Measurements from ENCODE around the gene MRPS18A.

The MRPS18A gene

GRCh38 chr6:43639984-43640800, 47.4 kb downstream of the MRPS18A start:
- TF ChIP-seq EZH2phosphoT487 (IDR thresholded peaks at IDR 0.05; ENCODE audit: borderline replicate concordance) (no peak), CTCF (conservative IDR thresholded peaks at IDR 0.05; ENCODE audit: low read length) (no peak)
- Histone ChIP-seq H3K4me1 (ENCODE audit: insufficient read depth, low read length, poor library complexity, severe bottlenecking) (peaks cover 31% of the 10 kb centered on the region), H3K36me3 (ENCODE audit: insufficient read depth, low read length) (peaks cover 21% of the 10 kb centered on the region; the same call in 1 of the 2 replicates)

GRCh38 chr6:43636308-43636659, 51.3 kb downstream of the MRPS18A start:
- H3K36me3 ChIP-seq (ENCODE audit: insufficient read depth, low read length): peaks cover 15% of the 10 kb centered on the region; the same call in 1 of the 2 replicates
- TF ChIP-seq CTCF (conservative IDR thresholded peaks at IDR 0.05; ENCODE audit: low read length) (no peak), EZH2phosphoT487 (IDR thresholded peaks at IDR 0.05; ENCODE audit: borderline replicate concordance) (no peak)
- no peaks in the 10 kb centered on the region for H3K27me3 ChIP-seq (ENCODE audit: insufficient read depth, low read length, poor library complexity, severe bottlenecking)
- H3K4me3 ChIP-seq (ENCODE audit: low read length, poor library complexity, severe bottlenecking): peak overlapping the region; percentile 93
- peak overlapping the region; percentile 94 for H3K9ac ChIP-seq (ENCODE audit: low read depth, low read length, poor library complexity, severe bottlenecking)
- H3K9me2 ChIP-seq (replicated peaks; ENCODE audit: low read depth, low read length): no peaks in the 10 kb centered on the region
- H3K9me3 ChIP-seq (ENCODE audit: insufficient read depth, low read depth, low read length): no peaks in the 10 kb centered on the region
- peaks cover 63% of the 10 kb centered on the region for H3K79me2 ChIP-seq (ENCODE audit: insufficient read depth, low read length)
- H3K4me2 ChIP-seq (ENCODE audit: low read depth, low read length, poor library complexity, severe bottlenecking): peak overlapping the region; percentile 92
- H3K4me1 ChIP-seq (ENCODE audit: insufficient read depth, low read length, poor library complexity, severe bottlenecking): peaks cover 38% of the 10 kb centered on the region
- H3F3A ChIP-seq (ENCODE audit: low read depth): no peaks in the 10 kb centered on the region
- peak overlapping the region; percentile 72 for H2AFZ ChIP-seq (ENCODE audit: low read length)
- H4K20me1 ChIP-seq (ENCODE audit: insufficient read depth, low read length, poor library complexity, severe bottlenecking): peaks cover 32% of the 10 kb centered on the region

More at GRCh38 chr6:43639984-43640800, 47.4 kb downstream of the MRPS18A start:
- Histone ChIP-seq H3K4me3 (ENCODE audit: low read length, poor library complexity, severe bottlenecking) (peak overlapping the region; percentile 93), H4K20me1 (ENCODE audit: insufficient read depth, low read length, poor library complexity, severe bottlenecking) (peaks cover 32% of the 10 kb centered on the region), H3K4me2 (ENCODE audit: low read depth, low read length, poor library complexity, severe bottlenecking) (peak overlapping the region; percentile 92), H3K79me2 (ENCODE audit: insufficient read depth, low read length) (peaks cover 67% of the 10 kb centered on the region), H3F3A (ENCODE audit: low read depth) (no peaks in the 10 kb centered on the region), H3K27me3 (ENCODE audit: insufficient read depth, low read length, poor library complexity, severe bottlenecking) (no peaks in the 10 kb centered on the region), H3K9me3 (ENCODE audit: insufficient read depth, low read depth, low read length) (no peaks in the 10 kb centered on the region), H3K9ac (ENCODE audit: low read depth, low read length, poor library complexity, severe bottlenecking) (peak overlapping the region; percentile 14), H2AFZ (ENCODE audit: low read length) (no peak overlapping the region), H3K9me2 (replicated peaks; ENCODE audit: low read depth, low read length) (no peaks in the 10 kb centered on the region)

GRCh38 chr6:43635387-43636307, 51.9 kb downstream of the MRPS18A start, which contains the start of gene MAD2L1BP:
TSS of gene MAD2L1BP (plus strand) at chr6:43635840. CDS start at chr6:43635876, 36 bp downstream.
- H3K4me2 ChIP-seq (ENCODE audit: low read depth, low read length, poor library complexity, severe bottlenecking): peak within 1 kb of the TSS; percentile 92
- peaks cover 29% of the 10 kb centered on the region for H4K20me1 ChIP-seq (ENCODE audit: insufficient read depth, low read length, poor library complexity, severe bottlenecking)
- no peaks in the 10 kb centered on the region for H3K9me2 ChIP-seq (replicated peaks; ENCODE audit: low read depth, low read length)
- H3K27me3 ChIP-seq (ENCODE audit: insufficient read depth, low read length, poor library complexity, severe bottlenecking): no peaks in the 10 kb centered on the region
- H3K79me2 ChIP-seq (ENCODE audit: insufficient read depth, low read length): peaks cover 57% of the 10 kb centered on the region
- peak within 1 kb of the TSS; percentile 94 for H3K9ac ChIP-seq (ENCODE audit: low read depth, low read length, poor library complexity, severe bottlenecking)
- H3K9me3 ChIP-seq (ENCODE audit: insufficient read depth, low read depth, low read length): no peaks in the 10 kb centered on the region
- peaks cover 44% of the 10 kb centered on the region for H3K4me1 ChIP-seq (ENCODE audit: insufficient read depth, low read length, poor library complexity, severe bottlenecking)
- peaks cover 9% of the 10 kb centered on the region; the same call in 1 of the 2 replicates for H3K36me3 ChIP-seq (ENCODE audit: insufficient read depth, low read length)
- peak within 1 kb of the TSS; percentile 76 for H2AFZ ChIP-seq (ENCODE audit: low read length)
- no peaks in the 10 kb centered on the region for H3F3A ChIP-seq (ENCODE audit: low read depth)
- peak within 1 kb of the TSS; percentile 93 for H3K4me3 ChIP-seq (ENCODE audit: low read length, poor library complexity, severe bottlenecking)
- no peak for TF ChIP-seq CTCF (conservative IDR thresholded peaks at IDR 0.05; ENCODE audit: low read length)

All from Loucy (cell line).